ENCODE measurements around the gene MYO10. TPM values are rescaled to one million over a fixed set of nuclear protein-coding genes. Genes with fewer than 3 reads are reported as not detected.

MYO10 gene
- total RNA-seq, 1 donor from 2014 or later = 80.2 TPM

DNA sequence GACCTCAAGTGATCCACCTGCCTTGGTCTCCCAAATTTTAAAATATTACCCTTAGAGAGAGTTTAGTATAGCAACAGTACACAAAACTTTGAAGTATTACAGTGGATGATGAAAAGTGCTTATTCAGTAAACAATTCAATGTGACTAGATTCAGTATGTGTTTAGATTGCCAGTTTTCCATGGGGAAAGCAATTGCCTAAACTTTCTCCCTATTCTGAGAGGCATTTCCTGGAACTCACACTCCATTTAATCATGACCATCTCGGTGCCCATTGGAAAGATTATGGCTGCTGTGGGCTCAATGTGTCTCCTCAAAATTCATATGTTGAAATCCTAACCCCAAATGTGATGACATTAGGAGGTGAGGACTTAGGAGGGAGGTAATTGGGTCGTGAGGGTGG, 38.9 kb upstream of the MYO10 start:
- H2AFZ ChIP-seq (ENCODE audit: low read depth, low read length) = no peak overlapping the region
- H3K4me1 ChIP-seq (ENCODE audit: insufficient read depth, low read length) = no peaks in the 10 kb centered on the region
- no peaks in the 10 kb centered on the region for H4K20me1 ChIP-seq (ENCODE audit: insufficient read depth, low read length)
- Mint-ChIP-seq H3K36me3 (ENCODE audit: low read depth, unreplicated experiment) (no peaks in the 10 kb centered on the region), H3K27me3 (ENCODE audit: low read depth, unreplicated experiment) (peaks cover 5% of the 10 kb centered on the region), H3K9me3 (ENCODE audit: unreplicated experiment) (no peaks in the 10 kb centered on the region), H3K27ac (ENCODE audit: unreplicated experiment) (no peak overlapping the region), H3K4me3 (ENCODE audit: unreplicated experiment) (no peak overlapping the region), H3K4me1 (ENCODE audit: low read depth, unreplicated experiment) (peaks cover 5% of the 10 kb centered on the region)
- H3K27ac ChIP-seq (ENCODE audit: low read depth, low read length) = no peak overlapping the region
- H3K4me2 ChIP-seq (ENCODE audit: low read length) = no peak overlapping the region
- no peaks in the 10 kb centered on the region for H3K79me2 ChIP-seq (ENCODE audit: insufficient read depth, low read length)
- H3K36me3 ChIP-seq (ENCODE audit: insufficient read depth, low read length) = no peaks in the 10 kb centered on the region
- H3K9me3 ChIP-seq (ENCODE audit: insufficient read depth, low read depth, low read length) = no peaks in the 10 kb centered on the region
- no peak overlapping the region for H3K9ac ChIP-seq (ENCODE audit: low read length)
- no peak for DNase-seq (ENCODE audit: low read depth)
- no peaks in the 10 kb centered on the region for H3K27me3 ChIP-seq (ENCODE audit: insufficient read depth, low read length)
- FAIRE-seq = no peak
- no peak overlapping the region for H3K4me3 ChIP-seq (ENCODE audit: insufficient read depth, low read depth, low read length)
- TF ChIP-seq EZH2 (IDR thresholded peaks at IDR 0.05; ENCODE audit: insufficient read depth, low read length) = no peak
- TF ChIP-seq, protein P1, sequence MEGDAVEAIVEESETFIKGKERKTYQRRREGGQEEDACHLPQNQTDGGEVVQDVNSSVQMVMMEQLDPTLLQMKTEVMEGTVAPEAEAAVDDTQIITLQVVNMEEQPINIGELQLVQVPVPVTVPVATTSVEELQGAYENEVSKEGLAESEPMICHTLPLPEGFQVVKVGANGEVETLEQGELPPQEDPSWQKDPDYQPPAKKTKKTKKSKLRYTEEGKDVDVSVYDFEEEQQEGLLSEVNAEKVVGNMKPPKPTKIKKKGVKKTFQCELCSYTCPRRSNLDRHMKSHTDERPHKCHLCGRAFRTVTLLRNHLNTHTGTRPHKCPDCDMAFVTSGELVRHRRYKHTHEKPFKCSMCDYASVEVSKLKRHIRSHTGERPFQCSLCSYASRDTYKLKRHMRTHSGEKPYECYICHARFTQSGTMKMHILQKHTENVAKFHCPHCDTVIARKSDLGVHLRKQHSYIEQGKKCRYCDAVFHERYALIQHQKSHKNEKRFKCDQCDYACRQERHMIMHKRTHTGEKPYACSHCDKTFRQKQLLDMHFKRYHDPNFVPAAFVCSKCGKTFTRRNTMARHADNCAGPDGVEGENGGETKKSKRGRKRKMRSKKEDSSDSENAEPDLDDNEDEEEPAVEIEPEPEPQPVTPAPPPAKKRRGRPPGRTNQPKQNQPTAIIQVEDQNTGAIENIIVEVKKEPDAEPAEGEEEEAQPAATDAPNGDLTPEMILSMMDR (IDR thresholded peaks at IDR 0.05; ENCODE audit: insufficient read depth, low read depth, low read length) = no peak

DNA sequence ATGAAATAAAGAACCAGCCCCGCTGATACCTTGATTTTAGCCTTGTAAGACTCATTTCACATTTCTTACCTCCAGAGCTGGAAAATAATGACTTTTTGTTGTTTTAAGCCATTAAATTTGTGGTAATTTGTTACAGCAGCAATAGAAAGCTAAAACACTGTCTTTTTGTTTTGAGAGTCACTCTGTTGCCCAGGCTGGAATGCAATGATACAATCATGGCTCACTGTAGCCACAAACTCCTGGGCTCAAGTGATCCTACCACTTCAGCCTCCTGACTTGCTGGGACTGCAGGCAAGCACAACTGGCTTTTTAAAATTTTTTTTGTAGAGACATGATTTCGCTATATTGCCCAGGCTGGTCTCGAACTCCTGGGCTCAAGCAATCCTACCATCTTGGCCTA, 34.7 kb upstream of the MYO10 start:
- FAIRE-seq (no peak), DNase-seq (ENCODE audit: low read depth) (peak; percentile 34)
- Histone ChIP-seq H3K4me3 (ENCODE audit: insufficient read depth, low read depth, low read length) (no peak overlapping the region), H3K9ac (ENCODE audit: low read length) (no peak overlapping the region), H3K4me1 (ENCODE audit: insufficient read depth, low read length) (no peaks in the 10 kb centered on the region), H3K4me2 (ENCODE audit: low read length) (no peak overlapping the region), H4K20me1 (ENCODE audit: insufficient read depth, low read length) (no peaks in the 10 kb centered on the region), H2AFZ (ENCODE audit: low read depth, low read length) (no peak overlapping the region), H3K9me3 (ENCODE audit: insufficient read depth, low read depth, low read length) (no peaks in the 10 kb centered on the region), H3K36me3 (ENCODE audit: insufficient read depth, low read length) (no peaks in the 10 kb centered on the region), H3K27me3 (ENCODE audit: insufficient read depth, low read length) (no peaks in the 10 kb centered on the region), H3K79me2 (ENCODE audit: insufficient read depth, low read length) (no peaks in the 10 kb centered on the region), H3K27ac (ENCODE audit: low read depth, low read length) (no peak overlapping the region)
- Mint-ChIP-seq H3K27me3 (ENCODE audit: low read depth, unreplicated experiment) (peaks cover 5% of the 10 kb centered on the region), H3K36me3 (ENCODE audit: low read depth, unreplicated experiment) (no peaks in the 10 kb centered on the region), H3K4me3 (ENCODE audit: unreplicated experiment) (no peak overlapping the region), H3K4me1 (ENCODE audit: low read depth, unreplicated experiment) (peaks cover 6% of the 10 kb centered on the region), H3K9me3 (ENCODE audit: unreplicated experiment) (no peaks in the 10 kb centered on the region), H3K27ac (ENCODE audit: unreplicated experiment) (no peak overlapping the region)
- no peak for TF ChIP-seq EZH2 (IDR thresholded peaks at IDR 0.05; ENCODE audit: insufficient read depth, low read length)
- TF ChIP-seq, protein P1 (IDR thresholded peaks at IDR 0.05; ENCODE audit: insufficient read depth, low read depth, low read length) = no peak

DNA sequence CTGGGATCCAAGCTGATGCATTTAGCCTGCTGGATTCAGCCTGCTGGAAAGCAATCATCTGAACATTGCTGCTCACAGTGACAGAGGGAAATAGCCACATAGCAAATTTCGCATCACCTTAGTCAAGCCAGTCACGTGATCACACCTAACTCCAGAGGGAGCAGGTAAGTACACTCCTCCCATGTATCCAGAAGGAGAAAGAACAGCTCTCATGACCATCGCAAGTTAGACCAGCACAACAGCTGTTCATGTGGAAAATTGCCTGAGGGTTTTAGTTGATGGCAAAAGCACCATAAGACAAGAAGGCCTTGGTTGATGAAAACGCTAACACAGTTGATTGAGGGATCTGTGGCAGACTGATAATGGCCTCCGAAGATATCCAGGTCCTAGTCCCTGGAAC, 34.2 kb upstream of the MYO10 start:
- Mint-ChIP-seq H3K4me1 (ENCODE audit: low read depth, unreplicated experiment) (peaks cover 11% of the 10 kb centered on the region), H3K27ac (ENCODE audit: unreplicated experiment) (no peak overlapping the region), H3K27me3 (ENCODE audit: low read depth, unreplicated experiment) (peaks cover 3% of the 10 kb centered on the region), H3K4me3 (ENCODE audit: unreplicated experiment) (no peak overlapping the region), H3K36me3 (ENCODE audit: low read depth, unreplicated experiment) (no peaks in the 10 kb centered on the region), H3K9me3 (ENCODE audit: unreplicated experiment) (no peaks in the 10 kb centered on the region)
- Histone ChIP-seq H4K20me1 (ENCODE audit: insufficient read depth, low read length) (no peaks in the 10 kb centered on the region), H3K79me2 (ENCODE audit: insufficient read depth, low read length) (no peaks in the 10 kb centered on the region), H3K27me3 (ENCODE audit: insufficient read depth, low read length) (no peaks in the 10 kb centered on the region), H3K4me3 (ENCODE audit: insufficient read depth, low read depth, low read length) (no peak overlapping the region), H3K4me2 (ENCODE audit: low read length) (no peak overlapping the region), H3K9me3 (ENCODE audit: insufficient read depth, low read depth, low read length) (no peaks in the 10 kb centered on the region), H2AFZ (ENCODE audit: low read depth, low read length) (no peak overlapping the region), H3K9ac (ENCODE audit: low read length) (no peak overlapping the region), H3K27ac (ENCODE audit: low read depth, low read length) (no peak overlapping the region), H3K4me1 (ENCODE audit: insufficient read depth, low read length) (no peaks in the 10 kb centered on the region), H3K36me3 (ENCODE audit: insufficient read depth, low read length) (no peaks in the 10 kb centered on the region)
- no peak for DNase-seq (ENCODE audit: low read depth)
- no peak for FAIRE-seq
- TF ChIP-seq, protein P1 (IDR thresholded peaks at IDR 0.05; ENCODE audit: insufficient read depth, low read depth, low read length) = no peak
- no peak for TF ChIP-seq EZH2 (IDR thresholded peaks at IDR 0.05; ENCODE audit: insufficient read depth, low read length)
